Esophagus muscularis mucosa (tissue), 3 donors: ENCODE measurements around the gene KCNN2.

Source experiments
- CTCF ChIP-seq, 3 experiments: fragments of 200-600 bp in 2 of 3; fragments of 450-650 bp in 1 of 3; sonication (generic) in 2 of 3; IDR thresholded peaks; one replicate each; pipeline ENCODE4 v1.5.1; 2017 to 2019; ENCODE audit warnings: antibody characterized with exemption in 3 of 3, mild to moderate bottlenecking in 2 of 3, moderate library complexity in 1 of 3
- POLR2A ChIP-seq: fragments of 450-650 bp; IDR thresholded peaks from one replicate; pipeline ENCODE4 v1.6.1; 2017; ENCODE audit warnings: antibody characterized with exemption, moderate library complexity, mild to moderate bottlenecking, low read depth
- POLR2AphosphoS5 ChIP-seq, 2 donors: sonication (generic); formaldehyde crosslinking; IDR thresholded peaks; one replicate each; pipeline ENCODE4 v1.6.1; 2017; ENCODE audit warnings: antibody characterized with exemption in 2 of 2

DNA sequence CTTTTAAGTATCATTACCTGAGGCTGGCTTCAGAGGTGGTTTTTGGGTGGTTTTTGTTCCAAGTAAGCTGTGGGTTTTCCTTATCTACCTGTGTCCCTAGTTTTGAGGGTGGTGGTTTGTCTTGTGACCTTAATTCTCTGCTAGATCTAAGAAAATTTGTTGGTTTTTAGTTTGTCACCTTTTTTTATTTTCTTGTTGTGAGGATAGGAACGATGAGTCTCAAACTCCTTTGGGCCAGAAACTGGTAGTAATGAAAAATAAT lies 73.3 kb downstream of the KCNN2 start:
- TF ChIP-seq CTCF (IDR thresholded peaks at IDR 0.05) (no peak), POLR2A (no peak), POLR2AphosphoS5 (IDR thresholded peaks at IDR 0.05) (no peak)
